ENCODE results near the gene SPATA2L. TPM values are rescaled to one million over a fixed set of nuclear protein-coding genes. Genes with fewer than 3 reads are reported as not detected.

Gene SPATA2L
- total and polyA plus RNA-seq, 2 of the 13 experiments (the other 11 are each of a cell fraction or from before 2014, with no cell fraction given) = 9.1 to 20.7 TPM

- TF ChIP-seq ZFP36L2 (CRISPR knock-in tag; IDR thresholded peaks at IDR 0.05) (no peak), IRX3 (CRISPR knock-in tag; IDR thresholded peaks at IDR 0.05; ENCODE audit: borderline replicate concordance, low read depth) (peak; percentile 94), ZKSCAN1 (IDR thresholded peaks at IDR 0.05; ENCODE audit: low read length) (peak; percentile 58), KLF16 (CRISPR knock-in tag; IDR thresholded peaks at IDR 0.05) (peak in 1 of 2 experiments; percentile 95; a peak in 3 of 4 replicates), ZNF10 (CRISPR knock-in tag; IDR thresholded peaks at IDR 0.05; ENCODE audit: borderline replicate concordance, low read depth) (no peak), CBX2 (IDR thresholded peaks at IDR 0.05; ENCODE audit: low read depth, low read length) (no peak), CBX2 (CRISPR knock-in tag; IDR thresholded peaks at IDR 0.05; ENCODE audit: low read depth) (no peak), ZNF296 (CRISPR knock-in tag; conservative IDR thresholded peaks at IDR 0.05) (no peak), NFKB2 (CRISPR knock-in tag; IDR thresholded peaks at IDR 0.05; ENCODE audit: borderline replicate concordance) (peak; percentile 74; the same call in 1 of the 2 replicates), SCMH1 (CRISPR knock-in tag; IDR thresholded peaks at IDR 0.05; ENCODE audit: borderline replicate concordance) (no peak), KLF15 (CRISPR knock-in tag; IDR thresholded peaks at IDR 0.05; ENCODE audit: borderline replicate concordance) (no peak; the same call in 1 of the 2 replicates), SOX5 (CRISPR knock-in tag; IDR thresholded peaks at IDR 0.05; ENCODE audit: borderline replicate concordance) (peak; percentile 8; the same call in 1 of the 2 replicates), RCOR2 (CRISPR knock-in tag; IDR thresholded peaks at IDR 0.05) (no peak), ZNF138 (CRISPR knock-in tag; IDR thresholded peaks at IDR 0.05; ENCODE audit: low read depth) (no peak; the same call in none of the 2 replicates), KDM6A (CRISPR knock-in tag; IDR thresholded peaks at IDR 0.05; ENCODE audit: low read depth) (0 out of 2 replicates have a peak, but pooled peaks have one; percentile 3), ZNF570 (CRISPR knock-in tag; IDR thresholded peaks at IDR 0.05; ENCODE audit: borderline replicate concordance) (0 out of 2 replicates have a peak, but pooled peaks have one; percentile 52), ZNF792 (CRISPR knock-in tag; IDR thresholded peaks at IDR 0.05) (no peak), ZNF652 (CRISPR knock-in tag; IDR thresholded peaks at IDR 0.05; ENCODE audit: borderline replicate concordance, low read depth) (no peak), ZBTB42 (CRISPR knock-in tag; IDR thresholded peaks at IDR 0.05) (peak; percentile 42; the same call in 1 of the 2 replicates), ZKSCAN8 (CRISPR knock-in tag; IDR thresholded peaks at IDR 0.05; ENCODE audit: borderline replicate concordance) (0 out of 2 replicates have a peak, but pooled peaks have one; percentile 28), ZSCAN31 (CRISPR knock-in tag; IDR thresholded peaks at IDR 0.05; ENCODE audit: low read depth) (peak; percentile 89), SNAPC2 (CRISPR knock-in tag; IDR thresholded peaks at IDR 0.05) (no peak), ZBTB49 (CRISPR knock-in tag; IDR thresholded peaks at IDR 0.05; ENCODE audit: borderline replicate concordance) (no peak), SMARCE1 (IDR thresholded peaks at IDR 0.05; ENCODE audit: borderline replicate concordance) (no peak), ATF4 (CRISPR knock-in tag; IDR thresholded peaks at IDR 0.05) (peak in 1 of 2 experiments; percentile 77; a peak in 2 of 4 replicates), ZC3H13 (CRISPR knock-in tag; IDR thresholded peaks at IDR 0.05) (peak; percentile 82), SMYD3 (CRISPR knock-in tag; IDR thresholded peaks at IDR 0.05) (no peak), ZFX (CRISPR knock-in tag; IDR thresholded peaks at IDR 0.05; ENCODE audit: low read depth) (peak; percentile 95)
- TF ChIP-seq, protein P1, sequence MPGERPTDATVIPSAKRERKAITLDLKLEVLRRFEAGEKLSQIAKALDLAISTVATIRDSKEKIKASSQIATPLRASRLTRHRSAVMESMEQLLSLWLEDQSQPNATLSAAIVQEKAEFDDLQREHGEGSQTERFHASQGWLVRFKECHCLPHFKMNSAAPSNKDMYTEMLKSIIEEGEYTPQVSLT (CRISPR knock-in tag; IDR thresholded peaks at IDR 0.05; ENCODE audit: borderline replicate concordance, low read depth) = no peak
Observed at GRCh38 chr16:89720813-89721545, 19.5 kb upstream of the SPATA2L start, which contains the start of the genes VPS9D1 and ZNF276 (continued).
